SK-N-MC (cell line): ENCODE data around the gene FCGR3A.
"Not testable (repeated sequence)": the region's sequence is repeated elsewhere in the genome, so short reads cannot be mapped to it uniquely, and the experiment has no call there.

Experiments
- DNase-seq: peaks from one replicate; pipeline ENCODE4 v3.0.0-alpha.2; 2011; ENCODE audit warnings: low read depth, low spot score
- H3K27ac ChIP-seq: fragments of 200-600 bp; sonication (generic); 2 replicates; pipeline ENCODE4 v1.5.1; 2016; ENCODE audit warnings: mixed run types
- H3K36me3 ChIP-seq: fragments of 200-600 bp; sonication (generic); 2 replicates; pipeline ENCODE4 v1.6.1; 2017; ENCODE audit warnings: antibody characterized with exemption, low read length, mixed read lengths; ENCODE audit not compliant: insufficient read depth
- H3K4me3 ChIP-seq: fragments of 200-600 bp; sonication (generic); 2 replicates; pipeline ENCODE4 v1.5.1; 2016
- H3K9ac ChIP-seq: fragments of 200-600 bp; sonication (generic); 2 replicates; pipeline ENCODE4 v1.8.0; 2017; ENCODE audit warnings: mixed run types, mixed read lengths; ENCODE audit not compliant: insufficient read length
- H3K9me3 ChIP-seq: fragments of 200-600 bp; sonication (generic); 2 replicates; pipeline ENCODE4 v1.6.1; 2017; ENCODE audit warnings: low read depth, mild to moderate bottlenecking, antibody characterized with exemption, low read length, moderate library complexity, mixed read lengths

The FCGR3A gene

DNA sequence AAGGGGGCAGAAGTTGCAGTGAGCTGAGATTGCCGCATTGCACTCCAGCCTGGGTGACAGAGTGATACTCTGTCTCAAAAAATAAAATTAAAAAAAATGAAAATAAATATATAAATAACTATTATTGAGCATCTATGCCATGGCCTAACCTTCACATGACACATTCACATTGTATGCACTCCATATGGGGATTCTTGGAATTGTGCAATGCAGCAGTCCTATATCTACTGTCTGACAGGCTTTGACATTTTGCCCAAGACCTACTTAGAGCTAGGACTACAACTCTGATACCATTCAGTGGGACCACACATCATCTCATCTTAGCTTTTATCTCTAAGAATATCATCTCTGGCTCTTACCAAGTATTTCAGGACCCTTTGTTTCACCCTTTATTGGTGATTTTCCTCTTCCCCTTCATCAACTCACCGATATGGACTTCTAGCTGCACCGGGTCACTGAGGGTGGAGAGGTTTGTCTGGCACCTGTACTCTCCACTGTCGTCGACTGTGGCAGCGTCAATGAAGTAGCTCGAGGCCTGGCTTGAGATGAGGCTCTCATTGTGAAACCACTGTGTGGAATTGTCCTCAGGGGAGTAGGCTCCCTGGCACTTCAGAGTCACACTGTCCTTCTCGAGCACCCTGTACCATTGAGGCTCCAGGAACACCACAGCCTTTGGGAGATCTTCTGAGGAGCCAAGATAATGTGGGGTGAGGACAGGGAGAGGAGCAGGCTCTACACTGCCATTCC is 1.4 kb downstream of the FCGR3A start:
- H3K4me3 ChIP-seq, DNase-seq, H3K9me3 ChIP-seq, H3K36me3 ChIP-seq, H3K27ac ChIP-seq, H3K9ac ChIP-seq: not testable (repeated sequence)

DNA sequence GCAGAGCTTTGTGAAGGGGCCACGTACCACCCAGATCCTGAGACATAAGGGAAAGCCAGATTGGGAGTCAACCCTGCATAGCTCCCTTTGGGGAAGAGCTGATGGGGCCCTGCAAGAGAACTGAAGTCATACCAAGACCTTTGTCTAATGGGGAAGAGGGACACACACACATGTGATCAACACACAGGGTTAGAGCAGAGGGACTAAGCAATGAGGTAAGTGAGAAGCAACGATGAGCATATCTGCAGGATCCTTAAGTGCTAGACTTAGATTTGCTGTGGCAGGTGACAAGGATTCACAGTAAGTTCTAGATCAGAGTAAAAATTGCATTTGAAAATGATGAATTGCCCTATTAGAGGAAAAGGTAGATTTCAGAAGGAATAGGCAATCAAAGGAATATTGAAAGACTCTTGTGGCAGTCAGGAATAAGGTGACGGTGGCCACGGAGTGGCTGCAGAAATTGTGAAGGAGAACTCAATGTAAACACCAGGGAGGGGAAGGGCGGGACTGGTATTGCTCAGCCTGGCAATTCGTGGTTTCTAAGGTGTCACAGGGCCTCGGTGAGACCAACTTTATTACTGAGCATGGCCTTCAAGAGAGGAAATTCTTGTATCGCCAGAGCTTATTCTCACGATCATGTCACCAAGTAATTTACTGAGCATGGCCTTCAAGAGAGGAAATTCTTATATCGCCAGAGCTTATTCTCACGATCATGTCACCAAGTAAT is 4.5 kb downstream of the FCGR3A start:
- not testable (repeated sequence) for H3K36me3 ChIP-seq, DNase-seq, H3K4me3 ChIP-seq, H3K9ac ChIP-seq, H3K27ac ChIP-seq, H3K9me3 ChIP-seq

DNA sequence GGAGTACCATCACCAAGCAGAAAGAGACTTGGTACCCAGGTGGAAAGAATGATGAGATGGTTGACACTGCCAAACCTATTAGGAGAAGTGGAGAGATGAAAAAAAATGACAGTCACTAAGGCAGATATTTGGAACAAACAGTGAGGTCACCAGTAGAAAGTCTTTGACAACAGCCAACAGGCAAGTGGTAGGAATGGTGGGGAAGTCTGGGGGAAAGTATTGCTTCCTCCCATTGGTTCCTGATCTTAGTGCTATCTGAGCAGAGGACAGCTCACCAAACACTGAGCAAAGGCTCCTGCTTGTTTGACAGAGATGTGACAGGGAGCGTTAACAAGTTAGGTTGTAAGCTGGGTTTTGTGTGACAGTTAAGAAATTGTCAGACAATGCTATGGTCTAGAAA is 6.5 kb downstream of the FCGR3A start:
- DNase-seq, H3K4me3 ChIP-seq, H3K36me3 ChIP-seq, H3K9me3 ChIP-seq, H3K9ac ChIP-seq, H3K27ac ChIP-seq: not testable (repeated sequence)

DNA sequence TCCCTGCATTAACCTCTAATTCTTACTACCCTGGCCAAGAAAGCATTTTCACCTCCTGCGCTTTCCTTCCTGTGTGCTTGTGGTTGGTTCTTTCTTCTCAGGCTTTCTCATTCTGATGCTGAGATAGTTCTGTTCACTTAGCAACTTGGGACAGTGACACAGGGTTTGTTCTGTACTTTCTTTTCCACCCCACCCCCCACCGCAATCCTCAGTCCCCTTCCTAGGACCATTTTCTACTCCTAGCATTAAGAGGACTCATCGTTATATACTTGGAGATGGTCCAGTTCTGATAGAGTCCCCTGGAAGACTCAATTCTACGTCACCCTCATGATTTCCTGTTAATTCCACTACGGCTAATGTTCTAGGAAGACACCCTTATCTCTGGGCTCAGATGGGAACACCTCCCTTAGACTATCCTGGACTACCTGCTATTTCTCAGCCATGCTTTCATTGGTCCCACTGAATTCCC is 7.5 kb downstream of the FCGR3A start:
- H3K9ac ChIP-seq, H3K27ac ChIP-seq, DNase-seq, H3K36me3 ChIP-seq, H3K4me3 ChIP-seq, H3K9me3 ChIP-seq: not testable (repeated sequence)

DNA sequence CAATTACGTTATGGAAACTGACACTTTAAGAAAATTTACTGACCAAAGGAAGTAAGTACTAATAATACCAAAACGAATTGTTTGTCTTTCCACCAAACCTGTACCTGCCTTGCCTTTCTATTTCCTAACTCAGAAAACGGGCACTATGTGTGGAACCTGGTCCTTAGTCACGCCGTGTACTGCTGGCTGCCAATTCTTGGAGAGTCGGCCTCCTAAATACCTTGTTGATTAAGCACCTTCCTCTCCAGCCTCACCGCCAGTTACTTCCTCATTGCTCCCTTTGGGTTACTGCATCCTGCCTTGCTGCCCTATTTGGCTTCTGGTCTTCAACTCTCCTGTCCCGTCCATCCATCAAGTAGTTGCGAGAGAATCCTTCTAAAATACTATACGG is 9.1 kb downstream of the FCGR3A start:
- not testable (repeated sequence) for H3K9ac ChIP-seq, H3K9me3 ChIP-seq, DNase-seq, H3K36me3 ChIP-seq, H3K27ac ChIP-seq
- H3K4me3 ChIP-seq: peak overlapping the region; percentile 98

DNA sequence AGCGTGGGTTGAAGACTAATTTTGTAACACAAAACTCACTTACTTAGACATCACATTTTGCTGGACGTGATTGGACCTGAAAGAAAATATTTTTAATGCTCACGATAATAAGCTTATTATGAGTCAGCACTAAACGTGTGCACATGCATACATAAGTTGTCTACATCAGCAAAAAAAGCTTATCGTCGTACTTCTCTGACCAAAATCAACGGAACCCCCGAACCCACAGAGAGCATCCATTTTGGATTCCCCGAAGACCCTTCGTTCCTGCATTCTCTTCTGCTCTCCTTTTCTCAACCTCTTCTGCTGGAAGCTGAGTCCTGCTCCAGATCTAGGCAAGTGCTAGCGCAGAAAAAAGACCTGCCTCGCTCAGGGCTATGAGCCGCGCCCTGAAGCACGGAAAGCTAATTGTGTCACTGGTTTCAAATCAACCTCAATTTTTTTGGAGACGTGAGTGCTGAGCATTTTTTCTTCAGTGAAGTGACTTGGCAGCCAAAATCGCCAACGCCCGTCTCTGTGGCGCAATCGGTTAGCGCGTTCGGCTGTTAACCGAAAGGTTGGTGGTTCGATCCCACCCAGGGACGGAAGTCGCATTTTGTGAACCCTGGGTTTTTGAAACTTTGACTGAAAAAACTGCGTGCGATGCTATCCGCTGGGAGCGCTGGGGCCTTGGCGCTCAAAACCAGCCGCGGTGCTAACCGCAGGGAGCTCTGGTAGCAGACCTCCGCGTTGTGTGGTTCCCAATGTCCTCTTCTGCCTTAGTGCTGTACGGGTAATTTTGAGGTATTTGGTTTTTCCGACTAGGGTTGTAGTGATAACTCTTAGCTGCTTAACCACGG is 9.7 kb downstream of the FCGR3A start:
- not testable (repeated sequence) for H3K9me3 ChIP-seq, H3K36me3 ChIP-seq
- Histone ChIP-seq H3K9ac (peak overlapping the region; percentile 81), H3K4me3 (peak overlapping the region; percentile 98), H3K27ac (peak overlapping the region; percentile 92; the same call in 1 of the 2 replicates)
- DNase-seq: peak; percentile 70

DNA sequence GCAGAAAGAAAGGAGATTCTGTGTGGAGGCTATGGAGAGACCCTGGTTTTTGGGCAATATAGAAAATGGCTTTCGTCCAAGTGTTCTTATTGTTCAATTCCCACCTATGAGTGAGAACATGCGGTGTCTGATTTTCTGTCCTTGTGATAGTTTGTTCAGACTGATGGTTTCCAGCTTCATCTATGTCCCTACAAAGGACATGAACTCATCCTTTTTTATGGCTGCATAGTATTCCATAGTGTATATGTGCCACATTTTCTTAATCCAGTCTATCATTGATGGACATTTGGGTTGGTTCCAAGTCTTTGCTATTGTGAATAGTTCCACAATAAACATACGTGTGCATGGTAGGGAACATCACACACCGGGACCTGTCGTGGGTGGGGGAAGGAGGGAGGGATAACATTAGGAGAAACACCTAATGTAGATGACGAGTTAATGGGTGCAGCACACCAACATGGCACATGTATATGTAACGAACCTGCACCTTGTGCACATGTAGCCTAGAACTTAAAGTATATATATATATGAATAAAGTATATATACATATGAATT is 10.6 kb downstream of the FCGR3A start:
- peak overlapping the region; percentile 98 for H3K4me3 ChIP-seq
- H3K36me3 ChIP-seq, H3K9ac ChIP-seq, H3K9me3 ChIP-seq, H3K27ac ChIP-seq, DNase-seq: not testable (repeated sequence)

DNA sequence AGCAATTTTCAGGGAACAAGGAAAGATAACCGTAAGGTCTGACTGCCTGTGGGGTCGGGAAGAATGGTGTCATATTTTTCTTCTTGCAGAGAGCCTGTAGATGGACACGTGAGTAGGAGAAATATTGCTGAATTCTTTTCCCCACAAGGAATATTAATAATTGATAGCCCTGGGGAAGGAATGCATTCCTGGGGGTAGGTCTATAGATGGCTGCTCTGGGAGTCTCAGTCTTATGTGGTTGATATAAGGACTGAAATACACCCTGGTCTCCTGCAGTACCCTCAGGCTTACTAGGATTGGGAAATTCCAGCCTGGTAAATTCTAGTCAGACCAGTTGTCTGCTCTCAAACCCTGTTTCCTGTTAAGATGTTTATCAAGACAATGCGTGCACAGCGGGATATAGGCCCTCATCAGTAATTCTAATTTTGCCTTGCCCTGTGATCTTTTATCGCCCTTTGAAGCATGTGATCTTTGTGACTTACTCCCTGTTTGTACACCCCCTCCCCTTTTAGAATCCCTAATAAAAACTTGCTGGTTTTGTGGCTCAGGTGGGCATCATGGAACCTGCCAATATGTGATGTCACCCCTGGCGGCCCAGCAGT is 12.4 kb downstream of the FCGR3A start:
- H3K4me3 ChIP-seq, H3K36me3 ChIP-seq, H3K27ac ChIP-seq, DNase-seq, H3K9me3 ChIP-seq, H3K9ac ChIP-seq: not testable (repeated sequence)

DNA sequence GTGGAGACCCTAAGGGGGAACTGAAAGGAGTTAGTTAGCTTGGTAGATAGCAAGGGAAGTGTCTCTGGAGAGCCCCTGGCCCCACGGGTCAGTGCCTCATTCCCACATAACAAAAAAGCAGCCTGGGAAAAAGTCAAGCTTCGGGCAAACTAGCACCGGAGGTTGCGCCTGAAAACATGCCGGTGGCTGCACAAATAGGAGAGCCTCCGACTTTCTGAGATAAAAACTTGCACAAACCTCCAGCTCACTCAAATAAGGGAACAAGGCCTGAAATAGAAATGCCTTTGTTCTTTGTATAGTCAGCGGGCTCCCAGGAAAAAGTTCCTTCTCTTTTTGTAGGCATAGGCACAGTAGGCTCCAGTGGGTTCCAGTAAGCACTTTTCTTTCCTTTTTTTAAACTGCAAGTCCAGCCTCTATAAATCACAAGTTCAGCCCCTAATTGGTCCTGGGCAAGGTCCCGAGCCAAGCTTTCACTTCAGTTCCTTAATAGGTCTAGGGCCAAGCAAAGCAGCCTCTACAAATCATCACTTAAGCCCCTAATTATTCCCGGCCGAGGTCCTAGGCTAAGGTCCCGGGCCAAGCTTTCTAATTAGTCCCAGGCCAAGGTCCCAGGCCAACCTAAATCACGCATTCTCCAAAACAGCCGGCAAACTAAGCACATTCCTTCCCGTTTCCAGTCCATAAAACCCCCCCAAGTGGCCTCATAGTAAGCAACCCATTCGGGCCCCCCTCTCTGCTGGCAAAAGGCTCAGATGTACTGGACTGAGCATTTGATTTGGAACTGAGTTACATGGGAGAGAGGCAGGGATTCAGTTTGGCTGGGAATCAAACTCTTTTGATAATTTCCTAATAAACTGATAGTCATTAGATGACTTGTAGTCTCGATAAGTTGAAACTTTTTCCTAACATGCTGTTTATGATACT is 16.7 kb downstream of the FCGR3A start:
- H3K27ac ChIP-seq: 0 out of 2 replicates have a peak overlapping the region, but pooled peaks have one; percentile 12
- H3K9ac ChIP-seq, H3K9me3 ChIP-seq, H3K36me3 ChIP-seq, DNase-seq, H3K4me3 ChIP-seq: not testable (repeated sequence)
